ENCODE data around the gene PSMC4.

Gene PSMC4

DNA sequence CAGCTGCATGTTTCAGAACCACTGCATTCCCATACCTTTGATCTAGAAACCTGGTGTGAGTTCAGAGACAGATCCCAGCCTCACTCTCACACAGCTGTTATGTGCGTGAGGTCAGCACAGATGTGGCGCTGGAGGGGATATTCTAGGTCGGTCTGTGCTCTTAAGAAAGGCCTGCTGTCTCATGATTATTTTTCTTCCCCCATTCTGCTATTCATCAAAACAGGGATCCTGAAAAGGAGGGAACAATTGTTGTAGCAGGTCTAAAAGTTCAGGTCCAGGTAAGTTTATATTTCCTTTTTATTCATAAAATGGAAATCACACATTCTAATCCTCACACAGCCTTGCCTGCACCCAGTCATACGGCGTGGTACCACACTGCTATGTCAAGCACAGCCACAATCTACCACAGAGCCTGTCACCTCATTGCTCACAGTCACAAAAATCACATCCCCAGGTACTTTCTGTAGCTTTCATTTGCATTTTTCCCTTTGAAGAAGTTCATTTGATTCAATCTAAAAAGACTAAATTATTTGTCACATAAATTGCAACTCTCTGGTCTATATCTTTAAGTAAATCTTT, 26.8 kb downstream of the PSMC4 start:
- TF ChIP-seq, protein P1, sequence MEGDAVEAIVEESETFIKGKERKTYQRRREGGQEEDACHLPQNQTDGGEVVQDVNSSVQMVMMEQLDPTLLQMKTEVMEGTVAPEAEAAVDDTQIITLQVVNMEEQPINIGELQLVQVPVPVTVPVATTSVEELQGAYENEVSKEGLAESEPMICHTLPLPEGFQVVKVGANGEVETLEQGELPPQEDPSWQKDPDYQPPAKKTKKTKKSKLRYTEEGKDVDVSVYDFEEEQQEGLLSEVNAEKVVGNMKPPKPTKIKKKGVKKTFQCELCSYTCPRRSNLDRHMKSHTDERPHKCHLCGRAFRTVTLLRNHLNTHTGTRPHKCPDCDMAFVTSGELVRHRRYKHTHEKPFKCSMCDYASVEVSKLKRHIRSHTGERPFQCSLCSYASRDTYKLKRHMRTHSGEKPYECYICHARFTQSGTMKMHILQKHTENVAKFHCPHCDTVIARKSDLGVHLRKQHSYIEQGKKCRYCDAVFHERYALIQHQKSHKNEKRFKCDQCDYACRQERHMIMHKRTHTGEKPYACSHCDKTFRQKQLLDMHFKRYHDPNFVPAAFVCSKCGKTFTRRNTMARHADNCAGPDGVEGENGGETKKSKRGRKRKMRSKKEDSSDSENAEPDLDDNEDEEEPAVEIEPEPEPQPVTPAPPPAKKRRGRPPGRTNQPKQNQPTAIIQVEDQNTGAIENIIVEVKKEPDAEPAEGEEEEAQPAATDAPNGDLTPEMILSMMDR (IDR thresholded peaks at IDR 0.05; ENCODE audit: insufficient read depth, missing control alignments): no peak
- no peak for DNase-seq (ENCODE audit: insufficient read length, low spot score)
- no peak for FAIRE-seq

DNA sequence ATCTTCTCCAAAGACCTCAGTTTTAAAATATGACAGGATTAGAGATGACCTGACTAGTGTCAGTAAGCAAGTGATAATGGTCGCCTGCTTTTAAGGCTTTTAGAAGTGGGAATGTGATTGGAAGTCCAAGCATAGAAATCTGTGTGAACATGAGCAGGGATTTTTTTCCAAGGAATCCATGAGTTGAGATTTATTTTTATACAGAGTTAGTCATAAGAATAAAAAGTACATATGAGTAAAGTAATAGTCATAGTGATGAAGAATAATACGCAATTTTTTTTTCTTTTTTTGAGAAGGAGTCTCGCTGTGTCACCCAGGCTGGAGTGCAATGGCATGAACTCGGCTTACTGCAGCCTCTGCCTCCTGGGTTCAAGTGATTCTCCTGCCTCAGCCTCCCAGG, 27.5 kb downstream of the PSMC4 start:
- DNase-seq (ENCODE audit: insufficient read length, low spot score): no peak
- FAIRE-seq: no peak
- TF ChIP-seq, protein P1 (IDR thresholded peaks at IDR 0.05; ENCODE audit: insufficient read depth, missing control alignments): no peak

GRCh38 chr19:40005691-40006272, 34.8 kb downstream of the PSMC4 start:
- no peak for FAIRE-seq
- no peak for DNase-seq (ENCODE audit: insufficient read length, low spot score)
- TF ChIP-seq, protein P1 (IDR thresholded peaks at IDR 0.05; ENCODE audit: insufficient read depth, missing control alignments): no peak

GRCh38 chr19:40006273-40006691, 35.3 kb downstream of the PSMC4 start:
- TF ChIP-seq, protein P1 (IDR thresholded peaks at IDR 0.05; ENCODE audit: insufficient read depth, missing control alignments): no peak
- no peak for FAIRE-seq
- no peak for DNase-seq (ENCODE audit: insufficient read length, low spot score)

- no peak for FAIRE-seq
- DNase-seq (ENCODE audit: insufficient read length, low spot score): no peak
- TF ChIP-seq, protein P1 (IDR thresholded peaks at IDR 0.05; ENCODE audit: insufficient read depth, missing control alignments): no peak
Observed at GRCh38 chr19:40009674-40010073, 38.7 kb downstream of the PSMC4 start.

DNA sequence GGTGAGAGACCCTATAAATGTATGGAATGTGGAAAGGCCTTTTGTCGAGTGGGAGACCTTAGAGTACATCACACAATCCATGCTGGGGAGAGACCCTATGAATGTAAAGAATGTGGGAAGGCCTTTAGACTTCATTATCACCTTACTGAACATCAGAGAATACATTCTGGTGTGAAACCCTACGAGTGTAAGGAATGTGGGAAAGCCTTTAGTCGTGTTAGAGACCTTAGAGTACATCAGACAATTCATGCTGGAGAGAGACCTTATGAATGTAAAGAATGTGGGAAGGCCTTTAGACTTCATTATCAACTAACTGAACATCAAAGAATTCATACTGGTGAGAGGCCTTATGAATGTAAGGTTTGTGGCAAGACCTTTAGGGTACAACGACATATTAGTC, 43.0 kb downstream of the PSMC4 start:
- TF ChIP-seq, protein P1 (IDR thresholded peaks at IDR 0.05; ENCODE audit: insufficient read depth, missing control alignments): no peak
- FAIRE-seq: no peak
- DNase-seq (ENCODE audit: insufficient read length, low spot score): no peak

DNA sequence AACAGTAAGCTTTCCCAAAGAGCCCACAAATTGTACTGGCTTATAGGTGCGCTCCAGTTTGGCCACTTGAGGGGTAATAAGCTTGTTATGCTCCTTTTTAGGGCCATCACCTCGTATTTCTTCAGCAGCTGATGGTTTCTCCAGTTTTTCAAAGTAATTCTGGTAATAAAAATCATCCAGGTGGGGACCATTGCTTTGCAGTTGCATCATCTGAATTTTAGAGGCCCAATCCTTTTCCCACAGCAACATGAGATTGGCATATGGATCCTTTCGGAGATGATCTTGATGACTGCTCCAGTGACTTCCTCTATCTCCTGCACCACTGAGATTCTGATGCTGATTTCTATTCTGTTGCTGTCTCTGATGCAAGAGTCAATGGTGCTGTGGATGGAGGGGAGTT, 53.0 kb downstream of the PSMC4 start:
- no peak for DNase-seq (ENCODE audit: insufficient read length, low spot score)
- TF ChIP-seq, protein P1 (IDR thresholded peaks at IDR 0.05; ENCODE audit: insufficient read depth, missing control alignments): no peak
- no peak for FAIRE-seq
